HG03354 (cell line): ENCODE results near the gene ANKH.

Source experiments
- ATAC-seq: cut with Tn5 transposase; IDR thresholded peaks from one replicate; pipeline ENCODE4 v1.9.1; 2021; ENCODE audit warnings: mild to moderate bottlenecking; ENCODE audit not compliant: unreplicated experiment, poor library complexity, severe bottlenecking

Gene ANKH

GRCh38 chr5:14678773-14679334 is 192.7 kb downstream of the ANKH start:
- ATAC-seq = no peak

GRCh38 chr5:14676320-14676719 is 195.3 kb downstream of the ANKH start:
- ATAC-seq = peak; percentile 47

GRCh38 chr5:14675865-14676300 is 195.7 kb downstream of the ANKH start:
- ATAC-seq = peak; percentile 59

GRCh38 chr5:14674983-14675854 is 196.4 kb downstream of the ANKH start:
- no peak for ATAC-seq

- no peak for ATAC-seq
These were observed 198.1 kb downstream of the ANKH start for GRCh38 chr5:14673443-14673842.

- no peak for ATAC-seq
These were observed 198.8 kb downstream of the ANKH start for GRCh38 chr5:14672484-14673394.

GRCh38 chr5:14672082-14672481 is 199.5 kb downstream of the ANKH start:
- no peak for ATAC-seq

- no peak for ATAC-seq
These were observed 200.2 kb downstream of the ANKH start for GRCh38 chr5:14671414-14671813.

GRCh38 chr5:14669975-14670374 is 201.6 kb downstream of the ANKH start:
- ATAC-seq = no peak

- no peak for ATAC-seq
These were observed 202.2 kb downstream of the ANKH start for GRCh38 chr5:14669415-14669814.

- no peak for ATAC-seq
These were observed 203.4 kb downstream of the ANKH start for GRCh38 chr5:14668181-14668591.

- no peak for ATAC-seq
These were observed 203.8 kb downstream of the ANKH start for GRCh38 chr5:14667770-14668169.

- ATAC-seq = no peak
These were observed 204.3 kb downstream of the ANKH start for GRCh38 chr5:14667290-14667689.

- no peak for ATAC-seq
These were observed 205.2 kb downstream of the ANKH start for GRCh38 chr5:14666357-14666756.

- ATAC-seq = peak; percentile 53
These were observed 205.6 kb downstream of the ANKH start for GRCh38 chr5:14665949-14666348.

- no peak for ATAC-seq
These were observed 206.3 kb downstream of the ANKH start for GRCh38 chr5:14665101-14665822.

- ATAC-seq = peak; percentile 68
These were observed 207.1 kb downstream of the ANKH start, which contains the start of gene OTULIN for GRCh38 chr5:14664270-14665100. Gene OTULIN (plus strand): TSS chr5:14664718. CDS start chr5:14664826, 108 bp downstream.

- ATAC-seq = peak; percentile 27
These were observed 207.8 kb downstream of the ANKH start for GRCh38 chr5:14663734-14664269.
